H1 (cell line): Measurements from ENCODE around the gene GPER1.

Experiments used
- CTBP2 ChIP-seq: IDR thresholded peaks from 2 replicates; pipeline ENCODE4 v1.7.0; 2011; ENCODE audit warnings: borderline replicate concordance, mild to moderate bottlenecking, moderate library complexity, mixed read lengths, low read length; ENCODE audit not compliant: insufficient read depth, insufficient read length
- CTCF ChIP-seq, 3 experiments: IDR thresholded peaks; 1 replicate in 2 of 3; 2 replicates in 1 of 3; pipeline versions ENCODE4 v1.5.1 to v1.6.1; 2011; ENCODE audit warnings: low read length in 3 of 3, mild to moderate bottlenecking in 3 of 3, inconsistent platforms in 2 of 3, low read depth in 1 of 3, moderate library complexity in 1 of 3; ENCODE audit not compliant: insufficient read depth in 1 of 3; ENCODE audit errors: control extremely low read depth in 1 of 3
- MAX ChIP-seq: IDR thresholded peaks from 2 replicates; pipeline ENCODE4 v1.6.1; 2012; ENCODE audit warnings: inconsistent platforms
- RXRA ChIP-seq: IDR thresholded peaks from 2 replicates; pipeline ENCODE4 v1.6.1; 2011; ENCODE audit warnings: low read depth, mild to moderate bottlenecking, low read length, moderate library complexity; ENCODE audit not compliant: insufficient read depth

GRCh38 chr7:1122832-1123501 lies 35.1 kb downstream of the GPER1 start:
- no peak for TF ChIP-seq CTCF (IDR thresholded peaks at IDR 0.05; ENCODE audit: control extremely low read depth in 1 of 3, insufficient read depth in 1 of 3, low read depth in 1 of 3, low read length in 3 of 3)
- TF ChIP-seq CTBP2: no peak
- TF ChIP-seq RXRA: no peak
- no peak for TF ChIP-seq MAX
